Islet of Langerhans (tissue), 1 donor: Measurements from ENCODE around the gene SGPL1.
"Not testable (repeated sequence)": the region's sequence is repeated elsewhere in the genome, so short reads cannot be mapped to it uniquely, and the experiment has no call there.

Experiments
- FAIRE-seq: peaks from one replicate; lab custom pipeline; 2011; peaks lifted over from hg19 to GRCh38; lab: Jason Lieb, UNC

SGPL1 gene, protein sequence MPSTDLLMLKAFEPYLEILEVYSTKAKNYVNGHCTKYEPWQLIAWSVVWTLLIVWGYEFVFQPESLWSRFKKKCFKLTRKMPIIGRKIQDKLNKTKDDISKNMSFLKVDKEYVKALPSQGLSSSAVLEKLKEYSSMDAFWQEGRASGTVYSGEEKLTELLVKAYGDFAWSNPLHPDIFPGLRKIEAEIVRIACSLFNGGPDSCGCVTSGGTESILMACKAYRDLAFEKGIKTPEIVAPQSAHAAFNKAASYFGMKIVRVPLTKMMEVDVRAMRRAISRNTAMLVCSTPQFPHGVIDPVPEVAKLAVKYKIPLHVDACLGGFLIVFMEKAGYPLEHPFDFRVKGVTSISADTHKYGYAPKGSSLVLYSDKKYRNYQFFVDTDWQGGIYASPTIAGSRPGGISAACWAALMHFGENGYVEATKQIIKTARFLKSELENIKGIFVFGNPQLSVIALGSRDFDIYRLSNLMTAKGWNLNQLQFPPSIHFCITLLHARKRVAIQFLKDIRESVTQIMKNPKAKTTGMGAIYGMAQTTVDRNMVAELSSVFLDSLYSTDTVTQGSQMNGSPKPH

DNA sequence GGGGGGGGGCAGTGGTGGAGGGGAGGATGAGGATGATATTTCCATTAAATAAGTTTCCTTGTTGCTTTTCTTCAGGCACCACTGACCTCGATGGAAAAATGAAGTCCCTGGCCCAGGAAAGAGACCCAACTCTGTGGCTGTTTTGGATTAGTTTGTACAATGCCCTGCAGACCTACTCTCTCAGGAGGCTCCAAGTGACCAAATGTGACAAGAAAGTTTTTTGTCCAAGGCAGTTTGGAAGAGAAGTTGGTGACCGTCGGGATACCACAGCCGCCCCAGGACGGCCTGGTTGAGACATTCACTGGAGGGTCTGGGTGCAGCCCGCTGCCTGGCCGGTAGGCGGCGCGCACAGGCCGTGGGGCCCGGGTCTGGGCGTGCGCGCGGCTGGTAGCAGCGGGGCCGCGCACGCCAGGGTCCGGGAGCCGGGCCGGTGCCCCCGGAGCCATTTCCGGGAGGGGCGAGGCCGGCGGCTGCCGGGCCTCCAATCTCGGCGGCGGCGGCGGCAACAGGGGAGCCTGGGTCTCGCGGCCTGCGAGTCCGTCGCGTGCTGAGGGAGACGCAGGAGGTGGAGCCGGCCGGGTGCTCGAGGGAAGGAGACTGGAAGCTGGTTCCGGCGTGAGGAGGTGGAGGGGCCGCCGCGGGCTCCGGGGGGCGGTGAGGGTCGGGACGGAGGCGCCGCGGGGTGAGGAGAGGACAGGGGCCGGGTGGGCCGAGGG is at the start of gene SGPL1:
Gene SGPL1, plus strand, starts transcription at position 445 of the 716 bp plus-strand sequence. CDS start 906 bp downstream, outside the sequence.
- no peak for FAIRE-seq

DNA sequence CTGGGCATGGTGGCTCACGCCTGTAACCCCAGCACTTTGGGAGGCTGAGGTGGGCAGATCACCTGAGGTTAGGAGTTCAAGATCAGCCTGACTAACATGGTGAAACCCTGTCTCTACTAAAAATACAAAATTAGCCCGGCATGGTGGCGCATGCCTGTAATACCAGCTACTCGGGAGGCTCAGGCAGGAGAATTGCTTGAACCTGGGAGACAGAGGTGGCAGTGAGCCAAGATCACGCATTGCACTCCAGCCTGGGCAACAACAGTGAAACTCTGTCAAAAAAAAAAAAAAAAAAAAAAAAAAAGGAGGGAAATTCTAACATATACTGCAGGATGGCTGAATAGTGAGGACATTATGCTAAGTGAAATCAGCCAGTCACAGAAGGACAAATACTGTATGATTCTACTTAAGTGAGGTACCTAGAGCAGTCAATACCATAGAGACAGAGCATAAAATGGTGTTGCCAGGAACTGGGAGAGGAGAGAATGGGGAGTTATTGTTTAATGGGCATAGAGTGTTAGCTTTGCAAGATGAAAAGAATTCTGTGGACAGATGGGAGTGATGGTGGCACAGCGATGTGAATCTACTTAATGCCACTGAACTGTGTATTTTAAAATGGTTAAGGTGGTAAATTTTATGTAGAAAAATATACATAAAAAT is 47.6 kb upstream of the SGPL1 start:
- FAIRE-seq: peak; percentile 94

DNA sequence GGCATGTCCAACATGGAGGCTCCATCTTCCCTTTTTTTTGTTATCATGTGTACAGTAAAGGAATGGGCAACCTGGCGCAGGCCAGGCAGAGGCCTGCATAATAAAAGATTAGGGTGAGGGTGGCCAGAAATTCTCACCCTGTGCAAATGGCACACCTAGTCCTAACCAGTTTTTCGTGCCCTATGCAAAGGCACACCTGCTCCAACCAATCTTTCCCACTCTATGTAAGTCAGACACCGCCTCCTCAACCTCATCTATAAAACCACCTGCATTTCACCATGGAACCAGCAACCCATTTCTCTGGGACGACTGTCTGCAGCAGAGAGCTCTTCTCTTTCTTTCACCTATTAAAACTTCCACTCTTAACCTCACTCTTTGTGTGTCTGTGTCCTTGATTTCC is 46.6 kb upstream of the SGPL1 start:
- FAIRE-seq: no peak

DNA sequence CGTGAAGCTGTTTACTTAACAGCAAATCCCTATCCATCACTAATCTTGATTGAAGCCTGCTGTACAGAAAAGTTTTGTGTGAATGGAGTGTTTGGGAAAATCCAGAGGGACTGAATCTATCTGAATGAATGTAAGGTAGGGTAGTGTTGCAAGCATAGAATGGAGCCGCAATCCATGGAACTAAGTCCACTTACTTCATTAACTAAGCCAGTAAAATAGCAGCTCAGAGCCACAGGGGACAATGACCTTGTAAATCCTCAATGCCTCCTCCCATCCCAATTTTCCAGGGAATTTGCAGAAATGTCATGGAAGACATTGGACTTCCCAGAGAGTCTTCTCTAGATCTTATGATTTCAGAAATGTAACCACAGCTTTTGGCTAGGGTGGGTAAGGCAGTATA is 45.7 kb upstream of the SGPL1 start:
- no peak for FAIRE-seq

DNA sequence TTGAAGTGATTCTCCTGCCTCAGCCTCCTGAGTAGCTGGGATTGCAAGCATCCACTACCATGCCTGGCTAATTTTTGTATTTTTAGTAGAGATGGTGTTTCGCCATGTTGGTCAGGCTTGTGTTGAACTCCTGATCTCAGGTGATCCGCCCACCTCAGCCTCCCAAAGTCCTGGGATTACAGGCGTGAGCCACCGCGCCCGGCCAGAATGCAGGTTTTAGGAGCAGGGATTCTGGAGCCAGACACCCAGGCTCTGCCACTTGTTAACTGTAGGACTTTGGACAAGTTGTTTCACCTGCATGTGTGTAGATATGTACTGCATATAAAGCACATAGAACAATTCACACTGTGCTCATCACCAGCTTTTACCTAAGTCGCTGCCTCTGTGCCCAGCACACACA is 45.2 kb upstream of the SGPL1 start:
- FAIRE-seq: not testable (repeated sequence)

DNA sequence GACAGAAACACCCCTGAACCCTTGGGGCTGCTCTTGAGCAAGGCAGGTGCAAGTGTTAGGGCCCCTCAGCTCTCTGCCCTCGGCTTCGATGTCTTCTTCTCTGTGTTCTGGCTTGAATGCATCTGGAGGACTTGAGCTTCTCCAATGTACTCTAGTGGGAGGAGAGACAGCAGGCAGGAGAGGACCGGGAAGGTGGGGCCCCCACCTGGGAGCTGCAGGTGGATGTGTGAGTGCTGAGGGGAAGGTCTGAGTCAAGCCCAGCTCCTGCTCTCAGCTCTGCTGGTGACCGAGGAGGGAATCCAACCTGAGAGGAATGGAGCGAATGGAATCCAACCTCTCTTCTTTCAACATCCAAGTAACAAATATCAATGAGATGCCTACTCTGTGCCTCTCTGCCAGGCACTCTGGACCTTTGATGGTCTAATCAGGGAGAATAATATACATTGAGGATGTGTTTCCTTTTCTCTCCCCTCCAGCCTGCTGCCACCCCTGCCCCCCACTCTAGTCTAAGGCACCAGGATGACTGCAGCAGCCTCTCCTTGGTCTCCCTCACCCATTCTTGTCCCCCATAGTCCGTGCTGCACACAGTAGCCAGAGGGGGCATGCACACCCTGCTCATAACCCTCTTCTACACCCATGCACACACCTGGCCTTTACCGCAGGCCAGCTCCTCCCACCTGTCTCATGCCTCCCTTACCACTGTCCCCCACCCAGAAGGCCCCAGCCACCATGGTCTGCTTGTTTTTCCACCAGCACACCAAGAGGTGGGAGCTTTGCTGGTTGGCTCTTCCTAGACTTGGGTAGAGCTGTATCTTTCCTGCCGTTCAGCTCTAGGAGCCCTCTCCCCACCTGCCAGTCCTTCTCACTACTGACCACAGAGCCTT is 44.2 kb upstream of the SGPL1 start:
- no peak for FAIRE-seq

DNA sequence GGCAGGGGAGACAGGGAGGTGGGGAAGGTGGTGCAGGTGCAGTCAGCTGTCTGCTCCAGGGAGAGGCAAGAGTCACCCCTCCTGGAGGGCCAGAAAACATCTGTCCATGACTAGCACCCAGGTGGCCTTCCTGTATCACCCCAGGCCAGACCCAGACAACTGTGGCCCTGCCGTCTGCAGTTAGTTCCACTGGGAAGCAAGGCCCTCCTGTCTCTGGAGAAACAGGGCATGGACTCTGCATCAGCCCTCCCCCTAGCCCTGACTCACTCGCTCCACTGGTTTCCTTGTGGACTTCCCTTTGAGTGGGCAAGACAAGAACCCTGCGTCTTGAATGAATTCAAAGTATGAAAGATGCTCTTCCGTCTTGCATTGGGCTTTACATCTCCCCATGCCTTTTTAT is 43.1 kb upstream of the SGPL1 start:
- no peak for FAIRE-seq

DNA sequence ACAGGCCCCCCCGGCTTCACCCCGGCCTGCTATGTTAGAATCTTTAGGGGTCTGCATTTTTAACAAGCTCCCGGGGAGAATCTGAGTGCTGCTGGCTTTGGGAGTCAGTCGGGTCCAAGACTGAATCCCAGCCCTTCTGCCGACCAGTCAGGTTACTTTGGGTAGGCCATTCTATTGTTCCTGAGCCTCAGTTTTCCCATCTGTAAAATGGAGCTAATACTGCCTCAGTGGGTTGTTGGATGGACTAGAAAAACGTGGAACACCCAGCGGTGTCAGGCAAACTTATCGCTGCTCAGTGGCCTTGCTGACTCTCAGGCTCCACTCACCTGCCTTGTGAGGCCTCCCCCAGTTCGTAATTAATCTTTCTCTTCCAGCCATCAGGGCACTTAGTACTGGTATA is 42.3 kb upstream of the SGPL1 start:
- FAIRE-seq: no peak

DNA sequence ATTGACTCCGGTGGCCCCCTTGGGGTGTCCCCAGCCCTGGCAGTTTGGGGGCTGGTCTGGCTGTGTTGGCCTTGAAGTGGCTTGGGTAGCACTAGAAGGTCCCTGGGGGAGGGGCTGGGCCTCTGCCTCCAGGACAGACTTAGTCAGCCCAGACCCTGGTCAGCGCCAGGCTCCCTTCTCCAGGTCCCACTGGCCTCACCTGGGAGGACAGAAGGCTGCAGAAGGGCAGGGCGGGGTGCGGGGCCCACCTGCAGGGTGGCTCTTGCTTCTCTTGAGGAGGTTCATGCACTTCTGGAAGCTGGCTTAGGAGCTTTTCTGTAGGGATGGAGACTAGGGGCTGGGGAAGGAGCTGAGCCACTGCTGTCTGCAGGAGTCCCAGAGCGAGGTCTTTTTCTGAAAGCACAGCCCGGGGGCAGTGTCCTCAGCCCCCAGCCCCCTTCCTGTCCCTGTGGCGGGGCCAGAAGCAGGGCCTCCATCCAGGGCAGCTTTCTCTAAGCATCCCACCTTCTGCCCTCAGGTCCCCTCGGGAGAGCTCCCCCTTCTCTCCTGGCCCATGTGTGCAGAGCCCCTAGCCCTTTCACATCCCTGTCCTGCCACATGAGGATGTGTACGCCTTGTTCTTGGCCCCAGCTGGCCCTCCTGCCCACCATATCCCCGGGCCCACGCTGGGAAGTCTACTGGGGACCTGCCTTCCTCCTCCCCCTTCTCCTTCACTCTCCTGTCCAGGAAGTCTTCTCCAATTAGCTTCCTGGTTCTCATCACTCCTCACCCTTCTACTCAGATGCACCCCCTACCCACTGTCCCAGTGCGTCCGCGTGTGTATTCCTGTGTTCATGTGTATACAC is 41.6 kb upstream of the SGPL1 start:
- no peak for FAIRE-seq

DNA sequence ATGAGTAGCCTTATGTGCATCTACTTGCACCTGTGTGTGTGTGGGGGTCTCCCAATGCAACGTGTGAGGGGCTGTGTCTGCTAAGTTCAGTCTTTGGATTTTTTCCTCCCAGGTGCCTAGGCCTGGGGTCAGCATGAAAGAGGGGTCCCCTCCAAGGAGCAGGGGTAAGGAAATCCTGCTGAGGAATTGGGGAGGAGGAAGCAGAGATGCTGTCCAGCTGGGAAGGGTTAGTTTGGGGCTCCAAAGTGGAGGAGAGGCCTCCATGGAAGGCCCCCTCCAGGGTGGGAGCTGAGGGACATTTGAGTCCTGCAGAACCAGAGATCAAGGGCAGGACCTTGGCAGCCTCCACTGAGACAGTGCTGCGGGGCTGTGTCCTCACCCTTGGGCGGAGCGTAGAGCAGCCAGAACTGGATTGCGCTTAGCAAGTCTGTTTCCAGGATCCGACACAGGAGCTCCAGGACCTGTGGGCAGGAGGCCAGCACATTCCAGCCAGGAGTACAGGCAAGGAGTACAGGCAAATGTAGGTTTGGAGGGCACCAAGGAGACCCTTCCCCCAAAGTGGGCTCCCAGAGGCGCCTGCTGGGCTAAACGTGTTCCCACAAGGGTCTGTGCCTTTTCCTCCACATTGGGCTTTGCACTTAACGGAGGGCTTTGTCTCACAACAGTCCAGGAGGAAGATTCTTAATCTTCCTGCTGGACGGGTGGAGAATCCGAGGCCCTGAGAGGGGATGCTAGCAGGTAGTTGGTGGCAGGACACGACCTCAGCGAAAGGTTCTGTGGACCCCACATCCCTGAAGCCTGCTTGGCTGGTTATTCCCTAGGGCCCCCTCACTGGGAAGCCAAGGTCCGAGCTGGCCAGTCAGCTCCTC is 40.7 kb upstream of the SGPL1 start:
- no peak for FAIRE-seq

DNA sequence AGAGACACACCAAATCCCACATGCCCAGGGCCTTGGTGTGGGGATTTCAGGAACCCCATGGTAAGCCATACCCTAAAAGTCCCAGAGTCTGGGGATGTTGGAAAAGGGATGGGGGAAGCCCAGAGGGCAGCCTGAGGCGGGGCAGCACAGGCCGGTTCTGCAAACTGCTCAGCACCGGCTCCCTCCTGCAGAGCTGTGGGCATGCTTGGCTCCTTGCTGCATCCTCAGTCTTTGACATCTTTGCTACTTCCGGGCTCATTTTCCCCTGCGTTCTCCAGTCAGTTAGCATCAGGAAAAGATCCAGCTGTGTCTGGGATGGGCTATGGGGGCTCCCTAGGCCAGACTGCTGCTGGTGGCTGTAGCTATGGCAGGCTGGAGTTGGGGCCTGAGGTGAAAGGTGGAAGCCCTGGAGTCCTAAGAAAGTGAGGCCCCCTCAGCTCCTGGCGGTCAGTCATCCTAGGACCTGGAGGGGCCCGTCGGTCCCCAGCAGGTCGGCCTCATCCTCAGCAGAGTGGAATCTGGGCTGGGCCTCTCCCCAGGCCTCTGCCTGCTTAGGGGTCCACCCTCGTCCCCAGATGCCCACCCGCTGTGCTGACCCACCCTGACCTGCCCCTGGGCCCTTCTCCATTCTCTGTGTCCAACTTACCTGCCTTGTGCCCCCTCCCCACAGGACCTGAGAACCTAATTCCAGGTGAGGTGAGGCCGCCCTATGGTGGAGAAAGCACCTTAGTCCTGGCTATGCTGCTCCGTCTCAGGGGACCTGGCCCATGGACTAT is 39.9 kb upstream of the SGPL1 start:
- no peak for FAIRE-seq

DNA sequence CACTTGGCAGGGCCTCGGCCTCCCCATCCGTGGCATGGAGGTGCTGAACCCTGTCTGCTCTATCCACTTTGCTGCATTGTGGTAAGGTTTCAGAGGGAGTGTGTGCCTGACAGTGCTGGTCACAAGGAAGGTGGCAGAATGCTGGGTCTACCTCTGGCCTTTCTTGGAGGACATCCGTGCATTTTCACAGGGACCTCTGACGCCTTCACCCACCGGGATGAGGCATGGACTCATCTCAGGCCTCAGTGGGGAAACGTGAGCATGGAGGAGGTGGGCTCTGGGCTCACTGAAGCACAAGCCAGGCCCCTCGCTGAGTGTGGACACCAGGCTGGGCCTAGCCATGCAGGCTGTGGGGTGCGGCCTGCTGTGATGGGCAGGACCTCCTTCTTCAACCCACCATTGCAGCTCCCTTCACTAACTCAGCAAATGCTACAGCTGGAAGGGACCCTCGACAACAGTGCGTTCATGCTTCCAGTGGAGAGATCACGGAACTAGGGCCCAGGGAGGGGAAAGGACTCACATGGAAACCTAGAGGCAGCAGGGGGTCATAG is 39.2 kb upstream of the SGPL1 start:
- FAIRE-seq: no peak

DNA sequence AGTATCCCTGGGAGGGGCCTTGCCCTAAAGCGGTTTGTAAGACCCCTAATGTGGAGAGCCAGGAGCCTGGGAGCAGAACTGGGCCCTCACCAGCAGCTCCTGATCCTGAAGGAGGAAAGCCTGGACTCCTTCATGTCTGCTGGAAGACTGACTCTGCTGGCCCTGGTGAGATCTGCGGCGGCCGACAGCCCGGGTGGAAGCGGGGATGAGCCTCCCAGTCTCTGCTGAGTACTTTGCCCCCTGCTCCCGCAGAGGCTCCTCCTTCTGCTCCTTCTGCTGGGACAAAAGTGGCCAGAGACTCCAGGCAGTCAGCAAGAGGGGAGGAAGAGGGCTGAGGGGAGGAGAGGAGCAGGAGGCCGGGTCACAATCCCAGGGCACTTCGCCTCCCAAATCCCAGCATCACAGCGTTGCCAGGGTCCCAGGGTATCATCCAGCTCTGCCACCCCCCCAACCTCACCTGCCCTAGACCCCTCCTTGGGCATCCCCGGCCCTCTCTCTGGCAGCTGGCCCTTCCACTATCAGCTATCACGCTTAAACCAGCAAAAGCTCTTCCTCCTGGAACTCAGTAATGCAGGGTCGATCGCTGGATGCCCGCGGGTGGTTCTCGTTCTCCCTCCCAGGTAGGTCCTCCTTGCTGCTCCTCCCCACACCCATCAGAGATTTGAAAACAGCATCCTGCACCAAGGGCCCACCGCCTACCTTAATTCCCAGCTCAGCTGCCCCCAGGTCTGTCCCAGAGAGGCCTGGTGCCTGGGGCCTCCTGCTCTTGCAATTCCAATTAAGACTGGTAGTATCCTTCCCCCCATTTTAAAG is 38.5 kb upstream of the SGPL1 start:
- no peak for FAIRE-seq

DNA sequence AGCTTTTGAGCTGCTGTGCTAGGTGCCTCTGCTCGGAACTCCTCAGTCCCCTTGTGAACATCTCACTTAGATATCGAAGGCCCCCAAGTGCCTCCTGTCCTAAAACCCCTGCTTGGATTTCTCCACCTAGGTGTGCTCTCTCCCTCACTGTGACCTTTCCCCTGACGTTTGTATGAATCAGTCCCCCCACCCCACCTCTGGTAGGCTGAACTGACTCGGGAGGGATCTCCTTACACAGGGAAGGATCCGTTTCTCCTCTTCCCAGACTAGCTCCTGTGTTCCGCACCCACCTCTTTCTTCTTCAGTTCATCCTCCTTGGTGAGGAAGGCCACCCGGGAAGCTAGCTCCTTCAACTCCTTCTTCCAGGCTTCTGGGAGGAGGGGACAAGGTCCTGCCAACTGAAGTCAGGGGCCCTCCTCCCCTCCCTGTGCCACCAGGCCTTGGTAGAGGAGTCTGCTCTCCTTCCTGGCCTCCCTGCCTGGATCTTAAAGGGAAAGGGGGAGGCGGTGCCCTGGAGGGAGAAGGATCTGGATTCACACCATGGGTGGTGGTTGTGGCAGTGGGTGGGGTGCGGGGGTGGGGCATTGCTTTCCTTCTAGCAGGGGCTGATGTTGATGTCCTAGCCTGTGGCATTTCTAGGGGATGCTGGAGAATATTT is 37.4 kb upstream of the SGPL1 start:
- no peak for FAIRE-seq

DNA sequence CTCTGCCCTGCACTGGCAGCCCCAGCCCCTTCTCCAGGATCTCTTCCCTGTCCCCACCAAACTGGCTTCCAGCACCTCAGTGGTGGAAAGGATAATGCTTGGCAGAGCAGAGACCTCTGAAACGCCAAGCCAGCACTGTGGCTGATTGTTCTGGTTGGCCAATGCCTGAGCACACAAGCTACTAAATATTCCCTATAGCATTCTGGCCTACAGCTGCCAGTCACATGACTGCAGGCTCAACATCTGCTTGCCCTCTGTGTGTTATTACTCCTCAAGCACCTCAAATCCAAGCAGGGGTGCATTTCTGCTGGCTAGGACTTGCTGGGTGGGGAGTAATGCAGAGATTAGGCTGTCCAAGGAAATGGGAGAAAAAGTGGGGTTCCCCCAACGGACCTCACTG is 36.7 kb upstream of the SGPL1 start:
- no peak for FAIRE-seq

DNA sequence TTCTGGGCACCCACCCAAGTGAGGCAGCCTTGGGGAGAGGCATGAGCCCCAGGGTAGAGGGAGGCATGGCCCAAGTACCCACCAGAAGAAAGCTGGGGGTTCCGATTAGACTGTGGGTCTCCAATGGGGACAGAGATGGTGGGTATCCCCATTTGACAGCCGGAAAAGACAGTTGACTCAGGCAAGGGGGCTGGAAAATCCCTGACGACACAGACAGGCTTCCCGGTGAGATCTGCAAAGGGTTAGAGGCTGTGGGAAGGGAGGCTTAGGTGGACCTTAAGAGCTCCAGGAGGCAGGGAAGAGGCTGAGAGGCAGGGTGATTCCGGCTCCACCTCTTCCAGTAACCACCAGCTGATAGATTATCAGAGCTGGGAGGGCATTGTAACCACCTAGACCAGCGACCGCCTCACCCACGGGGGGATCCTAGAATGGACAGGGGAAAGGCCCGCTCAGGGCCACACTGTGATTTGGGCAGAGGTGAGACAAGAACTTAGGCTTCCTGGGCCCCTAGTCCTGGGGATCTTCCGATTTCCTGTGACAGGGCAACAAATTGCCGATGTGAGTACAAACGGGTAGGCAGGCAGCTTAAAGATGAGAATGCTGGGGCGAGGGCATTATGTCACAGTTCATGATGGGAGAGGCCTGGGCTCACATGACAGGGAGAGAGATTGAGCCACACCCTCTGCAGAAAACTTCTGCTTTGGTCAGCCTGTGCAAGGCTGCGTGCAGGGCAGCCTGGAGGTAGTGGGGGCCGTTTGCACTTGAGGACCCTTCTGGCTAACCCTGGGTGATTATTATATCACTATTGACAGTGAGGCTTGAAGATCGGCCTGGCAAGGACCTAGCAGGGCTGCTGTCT is 36.0 kb upstream of the SGPL1 start:
- FAIRE-seq: no peak
